Hepatic stellate cell (primary cell): ENCODE results near the gene MTREX.

Source experiments
- DNase-seq: peaks from one replicate; pipeline ENCODE4 v3.0.0; 2011; ENCODE audit warnings: low spot score

Gene MTREX

GRCh38 chr5:55324815-55325418, 17.1 kb downstream of the MTREX start:
- DNase-seq = no peak

GRCh38 chr5:55325621-55326020, 17.8 kb downstream of the MTREX start:
- no peak for DNase-seq

- no peak for DNase-seq
Measured at GRCh38 chr5:55327281-55327680, 19.5 kb downstream of the MTREX start.

GRCh38 chr5:55331321-55331720, 23.5 kb downstream of the MTREX start:
- DNase-seq = no peak

- DNase-seq = no peak
Measured at GRCh38 chr5:55333017-55333416, 25.2 kb downstream of the MTREX start.

GRCh38 chr5:55333811-55334210, 26.0 kb downstream of the MTREX start:
- DNase-seq = no peak

GRCh38 chr5:55338092-55338613, 30.4 kb downstream of the MTREX start:
- DNase-seq = no peak

- DNase-seq = no peak
Measured at GRCh38 chr5:55338810-55339243, 31.0 kb downstream of the MTREX start.

- DNase-seq = no peak
Measured at GRCh38 chr5:55343107-55343506, 35.3 kb downstream of the MTREX start.

- DNase-seq = no peak
Measured at GRCh38 chr5:55343609-55344008, 35.8 kb downstream of the MTREX start.

- peak; percentile 11 for DNase-seq
Measured at GRCh38 chr5:55344392-55344992, 36.7 kb downstream of the MTREX start.

- no peak for DNase-seq
Measured at GRCh38 chr5:55345327-55345726, 37.5 kb downstream of the MTREX start.

- DNase-seq = no peak
Measured at GRCh38 chr5:55347786-55348185, 40.0 kb downstream of the MTREX start.

GRCh38 chr5:55350754-55351153, 43.0 kb downstream of the MTREX start:
- DNase-seq = no peak

- DNase-seq = no peak
Measured at GRCh38 chr5:55356896-55357295, 49.1 kb downstream of the MTREX start.

- DNase-seq = no peak
Measured at GRCh38 chr5:55360190-55360589, 52.4 kb downstream of the MTREX start.

GRCh38 chr5:55363856-55364255, 56.1 kb downstream of the MTREX start:
- DNase-seq = no peak

- no peak for DNase-seq
Measured at GRCh38 chr5:55364537-55365055, 56.8 kb downstream of the MTREX start.

GRCh38 chr5:55370291-55370925, 62.6 kb downstream of the MTREX start:
- DNase-seq = no peak

- DNase-seq = no peak
Measured at GRCh38 chr5:55371145-55371544, 63.4 kb downstream of the MTREX start.

- DNase-seq = no peak
Measured at GRCh38 chr5:55372130-55372925, 64.5 kb downstream of the MTREX start.

- no peak for DNase-seq
Measured at GRCh38 chr5:55377810-55378209, 70.0 kb downstream of the MTREX start.
